SK-MEL-5 (cell line): ENCODE data around the gene IFT43. TPM values are rescaled to one million over a fixed set of nuclear protein-coding genes. Genes with fewer than 3 reads are reported as not detected.

Experiments used
- DNase-seq: peaks from one replicate; pipeline ENCODE4 v3.0.0-alpha.2; 2016; ENCODE audit warnings: low read depth, low spot score
- in situ Hi-C: cut with HindIII; loops from 2 replicates; pipeline ENCODE4 v1.10.0; 2016; ENCODE audit warnings: low sequenced_read_pairs, high pct_unique_total_duplicates, low pct_unique_long_range_greater_than_20kb
- total RNA-seq: library from RNA; depleted of rRNA; stranded (reverse); fragments of >200 nt; shearing (Covaris generic); gene quantifications from 2 replicates; pipeline ENCODE4 v1.2.3, GENCODE V29; 2014

IFT43 gene
- total RNA-seq, 1 experiment from 2014 or later = 27.3 TPM

DNA sequence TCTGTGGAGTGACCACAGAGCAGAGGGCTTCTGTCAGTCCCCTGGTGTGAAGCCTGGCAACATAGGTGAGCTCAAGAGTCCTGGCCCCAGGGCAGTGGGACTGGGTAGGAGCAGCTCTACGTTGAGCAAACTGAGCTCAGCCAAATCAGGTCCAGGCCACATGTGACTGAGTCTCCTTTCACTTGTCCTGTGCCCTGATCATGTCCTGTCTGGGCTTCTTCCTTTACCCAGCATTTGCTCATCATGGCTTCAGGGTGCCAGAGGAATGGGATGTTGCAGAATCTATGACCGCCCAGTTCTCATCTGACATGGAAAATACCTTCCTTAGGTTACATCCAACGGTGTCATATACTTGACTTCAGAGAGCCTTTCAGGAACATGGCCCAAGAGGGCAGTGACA, 99.8 kb downstream of the IFT43 start:
- DNase-seq = no peak
- in situ Hi-C loops = no loop called here

DNA sequence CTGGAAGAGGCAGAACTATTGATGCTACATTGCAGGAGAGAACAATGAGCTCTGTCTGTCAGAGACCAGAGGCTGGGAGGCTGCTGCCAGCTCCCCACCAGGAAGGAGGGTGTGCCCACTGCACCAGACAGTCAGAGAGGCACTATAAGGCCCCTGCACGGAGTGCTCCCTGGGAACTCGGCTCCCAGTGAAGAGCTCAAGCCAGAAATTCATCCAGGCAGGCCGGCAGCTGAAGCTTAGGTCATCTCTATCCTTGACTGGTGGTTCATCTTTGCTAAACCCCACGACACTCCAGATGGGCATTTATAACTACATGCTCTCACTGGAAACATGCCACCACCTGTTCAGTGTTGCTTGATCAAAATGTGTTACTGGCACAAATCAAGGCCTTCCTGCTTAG, 101.1 kb downstream of the IFT43 start:
- no peak for DNase-seq
- in situ Hi-C loops = no loop called here

DNA sequence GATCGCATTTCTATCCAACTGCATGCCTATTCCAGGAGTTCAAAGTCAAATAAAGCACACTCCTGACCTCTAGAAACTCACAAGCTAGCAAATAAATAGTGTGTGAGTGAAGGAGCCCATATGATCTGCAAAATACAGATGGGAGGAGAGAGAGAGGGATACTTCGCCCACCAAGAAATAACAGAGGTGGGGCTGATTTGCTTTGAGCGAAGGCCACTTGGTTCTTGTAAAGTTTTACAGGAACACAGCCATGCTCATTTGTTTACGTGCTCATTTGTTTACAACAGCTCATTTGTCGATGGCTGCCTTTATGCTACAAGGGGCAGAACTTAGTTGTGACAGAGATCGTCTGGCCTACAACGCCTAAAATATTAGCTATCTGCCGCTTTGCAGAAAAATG, 102.8 kb downstream of the IFT43 start:
- DNase-seq = no peak
- in situ Hi-C loops = no loop called here

DNA sequence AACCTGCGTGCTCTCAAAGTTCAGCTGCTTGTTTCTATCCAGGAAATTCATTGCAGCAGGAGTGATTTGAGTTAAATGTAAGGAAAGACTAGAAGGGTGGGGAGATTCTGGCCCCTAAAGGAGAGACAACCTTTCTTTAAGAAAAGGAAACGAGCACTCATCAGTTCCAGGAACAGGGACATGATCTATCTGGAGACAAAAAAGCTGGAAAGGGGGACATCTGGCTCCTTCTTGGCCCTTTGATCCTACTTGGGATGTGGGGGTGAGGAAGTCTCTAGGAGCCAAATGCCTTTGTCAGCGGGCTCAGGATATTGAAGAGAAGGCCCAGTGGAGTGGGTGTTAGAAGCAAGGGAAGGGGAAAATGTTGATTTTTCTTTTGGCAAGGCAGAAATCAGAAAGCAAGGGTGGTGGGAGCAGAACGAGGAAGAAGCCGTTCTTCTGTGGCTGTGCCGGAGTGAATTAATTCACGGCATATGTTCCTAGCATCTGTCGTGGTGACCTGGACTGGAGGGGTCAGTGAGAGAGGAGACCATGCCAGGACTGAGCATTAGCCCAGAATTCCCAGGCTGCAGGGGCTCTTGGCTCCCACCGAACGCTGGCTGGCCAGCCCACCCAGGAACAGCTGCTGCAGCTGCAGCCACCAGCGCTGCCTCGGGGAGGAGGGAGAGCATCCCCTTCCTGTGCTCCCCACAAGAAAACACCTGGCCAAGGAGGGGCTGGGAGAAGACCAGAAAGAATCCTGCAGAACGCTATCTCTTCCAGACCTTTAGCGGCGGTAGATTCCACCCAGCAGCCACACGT, 103.4 kb downstream of the IFT43 start:
- in situ Hi-C loops = no loop called here
- DNase-seq = no peak

DNA sequence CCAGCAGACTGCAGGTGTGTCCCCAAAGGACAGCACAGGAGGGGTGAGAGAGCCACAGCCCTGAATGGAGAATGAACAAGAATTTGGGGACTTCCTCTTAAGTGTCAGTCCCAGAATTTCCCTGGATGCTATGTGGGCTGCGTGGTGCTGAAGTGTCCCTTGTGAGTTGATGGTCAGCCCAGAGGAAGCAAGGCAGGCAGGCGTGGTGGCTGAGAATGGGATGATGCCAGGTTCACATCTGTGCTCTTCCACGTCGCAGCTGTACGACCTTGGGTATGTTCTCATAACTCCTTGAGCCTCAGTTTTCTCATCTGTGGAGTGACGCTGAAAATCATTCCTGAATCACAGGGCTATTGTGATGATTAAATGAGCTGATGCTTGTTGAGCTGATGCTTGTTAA, 104.0 kb downstream of the IFT43 start:
- no peak for DNase-seq
- in situ Hi-C loops = no loop called here

DNA sequence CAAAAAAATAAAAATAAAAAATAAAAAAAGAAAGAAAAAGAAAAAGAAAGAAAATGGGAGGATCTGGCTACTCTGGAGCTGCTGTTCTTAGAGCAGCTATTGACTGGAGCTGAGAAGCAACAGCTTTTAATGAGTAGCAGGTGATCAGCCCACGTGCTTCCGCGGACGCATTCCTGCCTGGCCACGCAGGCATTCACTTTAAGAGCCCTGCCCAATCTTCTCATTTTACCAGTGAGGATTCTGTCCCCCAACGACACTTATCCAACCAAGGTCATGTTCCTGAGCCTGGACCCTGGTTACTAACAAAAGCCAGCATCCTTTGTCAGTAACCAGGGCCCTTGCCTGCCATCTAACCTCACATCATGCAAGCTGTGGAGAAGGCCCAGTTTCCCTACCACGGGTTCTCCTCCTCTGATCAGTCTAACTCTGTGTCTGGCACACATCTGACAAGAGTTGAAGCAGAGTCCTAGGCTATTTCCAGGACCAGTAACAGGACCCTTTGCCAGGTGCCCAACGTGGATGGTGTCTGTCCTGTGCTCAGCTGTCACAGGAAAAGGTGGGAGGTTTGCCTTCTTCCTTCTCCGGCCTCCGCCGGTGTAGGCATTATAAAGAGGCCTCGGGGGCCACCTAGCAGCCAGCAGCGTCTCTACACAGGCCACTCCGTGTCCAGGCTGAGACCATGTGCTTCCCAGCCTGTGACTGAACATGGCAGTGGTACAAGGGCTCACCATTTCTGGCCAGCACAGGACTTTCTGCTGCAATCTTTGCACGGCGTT, 105.2 kb downstream of the IFT43 start:
- peak; percentile 44 for DNase-seq
- in situ Hi-C loops = no loop called here

DNA sequence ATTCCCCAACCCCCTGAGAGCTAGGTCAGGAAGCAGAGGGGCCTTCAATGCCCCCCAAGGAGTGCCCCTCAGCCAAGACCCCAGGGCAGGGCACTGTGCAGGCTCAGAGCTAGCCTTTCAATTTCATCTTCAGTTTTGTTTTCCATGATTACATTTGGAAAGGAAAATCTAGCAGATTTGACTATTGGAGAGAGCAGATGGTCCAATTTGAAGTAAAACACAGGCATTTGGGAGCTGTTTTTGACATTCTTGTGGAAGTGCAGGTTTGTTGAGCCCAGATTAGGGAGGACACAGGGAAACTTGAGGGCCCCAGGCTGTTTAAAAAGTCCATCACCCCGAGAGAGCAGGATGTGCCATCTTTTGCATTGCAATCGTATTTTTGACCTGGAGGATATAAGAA, 107.5 kb downstream of the IFT43 start:
- DNase-seq = no peak
- in situ Hi-C loops = no loop called here

DNA sequence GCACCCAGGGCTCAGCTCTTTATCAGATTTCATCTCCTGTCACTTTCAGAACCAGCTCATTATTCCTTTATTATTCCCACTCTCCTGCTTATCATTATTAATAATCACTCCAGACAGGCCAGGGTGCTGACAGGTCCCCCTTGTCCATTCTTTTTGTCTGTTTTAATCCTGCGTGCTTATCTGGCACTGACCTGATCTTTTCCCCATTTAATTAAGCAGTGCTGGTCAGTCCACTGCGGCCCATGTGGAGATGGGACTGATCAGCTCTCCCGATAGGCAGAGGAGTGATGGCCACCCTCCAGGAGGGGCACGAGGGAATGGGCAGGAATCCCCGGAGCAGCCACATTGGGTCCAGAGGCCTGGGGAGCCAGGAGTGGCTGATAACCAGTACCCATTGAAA, 110.7 kb downstream of the IFT43 start:
- DNase-seq = no peak
- in situ Hi-C loops = no loop called here

DNA sequence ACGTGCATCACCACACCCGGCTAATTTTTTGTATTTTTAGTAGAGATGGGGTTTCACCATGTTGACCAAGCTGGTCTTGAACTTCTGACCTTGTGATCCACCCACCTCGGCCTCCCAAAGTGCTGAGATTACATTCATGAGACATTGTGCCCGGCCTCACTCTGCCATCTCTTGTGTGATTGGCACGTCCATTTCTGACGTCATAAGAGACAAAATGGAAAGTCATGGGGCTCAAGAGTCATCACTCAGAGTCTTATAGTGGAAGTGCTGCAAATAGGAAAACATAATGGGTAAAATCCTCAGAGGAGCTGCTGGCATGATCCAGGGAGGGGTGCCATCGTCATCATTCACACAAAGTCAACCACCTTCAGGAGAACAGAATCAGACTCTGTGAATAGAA, 112.0 kb downstream of the IFT43 start:
- in situ Hi-C loops = no loop called here
- DNase-seq = peak; percentile 41

DNA sequence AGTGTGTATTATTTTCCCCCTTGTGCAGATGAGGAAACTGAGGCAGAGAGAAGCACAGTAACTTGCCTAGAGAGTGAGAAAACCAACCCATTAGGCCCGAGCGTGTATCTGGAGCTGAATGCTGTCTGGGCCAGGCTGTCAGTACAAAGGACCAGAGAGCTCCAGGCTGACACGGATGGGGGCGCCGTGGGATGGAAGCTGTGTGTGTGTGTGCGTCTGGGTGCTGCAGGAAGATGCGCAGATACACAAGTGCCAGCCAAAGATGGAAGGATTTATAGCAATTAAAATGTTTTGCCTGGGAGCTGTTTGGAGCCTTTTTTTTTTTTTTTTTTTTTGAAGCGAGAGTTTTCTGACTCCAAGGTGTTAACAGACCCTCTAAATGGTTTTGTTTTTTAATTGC, 112.5 kb downstream of the IFT43 start:
- no peak for DNase-seq
- in situ Hi-C loops = no loop called here

DNA sequence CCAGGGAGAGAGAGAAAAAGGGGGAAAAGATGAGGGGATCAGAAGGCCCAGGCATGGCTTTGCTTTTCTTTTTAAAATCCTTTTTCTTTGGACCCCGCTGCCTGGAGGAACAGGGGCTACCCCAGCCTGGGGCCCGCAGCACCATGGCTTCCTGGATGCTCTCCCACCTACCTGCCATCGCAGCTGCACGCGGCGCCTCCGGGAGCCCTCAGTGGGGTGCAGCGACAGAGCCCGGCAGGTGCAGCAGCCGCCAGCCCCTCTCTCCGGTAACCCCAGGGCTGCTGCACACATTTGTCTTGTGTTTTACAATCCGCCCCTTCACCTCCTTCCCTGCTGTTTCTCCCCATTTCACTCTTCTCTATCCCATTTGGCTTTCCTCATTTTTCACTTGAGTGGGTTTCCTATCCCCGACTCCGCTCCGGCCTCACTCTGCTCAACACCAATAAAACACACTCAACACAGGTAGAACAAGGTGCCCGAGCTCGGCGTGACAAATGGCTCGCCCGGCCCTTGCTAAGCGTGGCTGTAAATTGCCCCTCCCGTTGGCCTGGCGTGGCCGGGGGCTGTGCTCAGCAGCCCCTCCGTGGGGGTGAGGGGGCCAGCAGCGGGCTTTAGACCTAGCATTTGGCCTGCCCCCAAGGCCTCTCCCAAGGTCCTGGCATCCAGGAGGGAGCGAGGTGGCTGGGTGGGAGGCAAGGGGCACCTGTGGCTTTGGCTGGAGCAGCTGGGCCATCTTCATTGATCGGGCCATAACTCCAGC, 113.5 kb downstream of the IFT43 start:
- in situ Hi-C loops = no loop called here
- no peak for DNase-seq

DNA sequence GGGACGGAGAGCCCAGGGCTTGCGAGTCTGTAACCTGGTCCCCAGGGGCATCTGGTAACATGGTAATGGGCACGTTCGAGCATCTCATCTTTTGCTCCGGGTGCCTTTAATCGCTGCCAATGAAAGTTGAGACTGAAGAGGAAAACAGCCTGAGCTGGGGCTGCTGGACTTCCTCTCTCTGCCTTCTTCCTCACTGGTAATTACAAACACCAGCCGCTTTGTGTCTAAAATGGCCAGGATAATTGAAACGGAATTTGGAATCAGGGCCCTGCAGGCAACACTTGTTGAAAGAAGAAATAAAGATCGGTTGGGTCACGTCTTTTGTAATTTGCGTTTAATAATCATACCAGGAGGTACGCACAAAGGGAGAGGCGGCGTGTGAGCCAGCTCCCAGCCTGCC, 114.7 kb downstream of the IFT43 start:
- in situ Hi-C loops = no loop called here

DNA sequence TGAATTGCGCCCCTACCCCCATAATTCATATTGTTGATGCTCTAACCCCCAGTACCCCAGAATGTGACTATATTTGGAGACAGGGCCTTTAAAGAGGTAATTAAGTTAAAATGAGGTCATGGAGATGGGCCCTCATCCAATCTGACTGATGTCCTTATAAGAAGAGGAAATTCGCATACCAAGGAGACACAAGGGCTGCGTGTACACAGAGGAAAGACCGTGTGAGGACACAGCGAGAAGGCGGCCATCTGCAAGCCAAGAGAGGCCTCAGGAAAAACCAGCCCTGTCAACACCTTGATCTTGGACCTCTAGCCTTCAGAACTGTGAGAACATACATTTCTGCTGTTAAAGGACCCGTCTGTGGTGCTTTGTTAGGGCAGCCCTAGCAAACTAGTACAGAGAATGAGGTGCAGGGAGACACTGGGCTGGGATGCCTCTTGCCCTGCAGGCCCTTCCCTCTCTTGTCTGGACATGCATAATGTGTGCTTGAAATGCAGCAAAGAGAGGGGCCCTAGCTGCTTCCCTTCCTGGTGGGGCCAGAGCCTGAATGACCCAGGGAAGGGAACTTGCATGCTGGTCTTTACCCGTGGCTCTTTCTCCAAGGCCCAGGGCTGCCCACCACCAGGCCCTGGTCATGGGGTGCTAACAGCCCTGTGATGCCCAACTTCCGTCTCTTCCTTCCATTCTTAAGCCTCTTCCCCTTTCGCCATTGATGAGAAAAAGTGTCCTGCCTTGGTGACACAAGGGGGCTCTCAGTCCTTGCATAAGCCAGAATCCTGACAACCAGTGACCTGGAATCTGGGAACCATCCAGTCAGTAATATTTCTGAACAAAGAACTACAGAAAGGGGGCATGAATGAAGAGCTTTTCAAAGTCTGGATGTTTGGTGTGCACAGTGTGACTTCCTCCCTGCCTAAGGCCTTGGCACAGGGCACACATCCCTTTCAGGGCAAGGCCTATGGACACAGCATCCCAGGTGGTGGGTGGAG, 116.1 kb downstream of the IFT43 start:
- in situ Hi-C loops = no loop called here
- peak; percentile 50 for DNase-seq

More for the DNA sequence above, 114.7 kb downstream of the IFT43 start:
- DNase-seq = no peak

DNA sequence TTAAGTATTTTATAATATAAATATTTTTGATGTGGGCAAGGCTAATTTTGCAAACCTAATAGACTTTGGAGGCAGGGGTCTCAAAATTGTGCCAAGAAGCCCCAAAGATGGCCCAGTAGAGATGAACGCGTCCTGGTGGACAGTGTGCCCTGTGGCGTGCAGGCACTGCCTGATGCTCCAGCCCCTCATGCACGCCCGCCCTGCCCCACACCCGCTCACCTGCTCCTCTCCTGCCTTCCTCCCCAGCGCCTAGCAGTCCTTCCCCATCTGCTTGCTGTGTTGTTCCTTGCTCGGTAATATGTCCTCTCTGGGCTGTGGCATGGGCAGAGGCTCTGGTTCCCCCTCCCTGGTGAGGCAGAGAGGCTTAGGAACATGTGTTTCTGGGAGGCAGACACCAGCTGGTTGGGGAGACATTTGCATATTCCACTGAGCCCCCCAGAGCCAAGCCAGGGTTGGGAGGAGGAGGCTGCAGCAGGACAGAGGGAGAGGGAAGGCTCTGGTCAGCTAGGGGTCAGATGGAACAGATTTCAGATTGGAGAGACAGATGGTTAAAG, 119.3 kb downstream of the IFT43 start:
- in situ Hi-C loops = no loop called here
- DNase-seq = no peak

DNA sequence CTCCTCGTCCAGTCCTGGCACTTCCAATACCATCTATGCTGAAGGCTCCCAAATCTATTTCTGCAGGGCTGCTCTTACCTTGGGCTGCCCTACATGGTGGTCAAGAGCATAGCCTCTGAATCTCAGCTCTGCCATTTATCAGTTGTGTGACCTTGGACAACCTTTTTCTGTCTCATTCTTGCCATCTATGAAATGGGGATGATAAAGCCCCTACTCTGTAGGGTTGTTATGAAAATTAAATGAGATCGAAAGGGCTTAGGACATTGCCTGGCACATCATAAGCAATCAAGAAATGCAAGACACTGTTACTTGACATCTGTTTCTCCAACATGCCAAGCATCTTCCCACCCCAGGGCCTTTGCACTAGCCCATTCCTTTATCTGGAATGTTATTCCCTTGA, 120.6 kb downstream of the IFT43 start:
- DNase-seq = no peak
- in situ Hi-C loops = no loop called here

DNA sequence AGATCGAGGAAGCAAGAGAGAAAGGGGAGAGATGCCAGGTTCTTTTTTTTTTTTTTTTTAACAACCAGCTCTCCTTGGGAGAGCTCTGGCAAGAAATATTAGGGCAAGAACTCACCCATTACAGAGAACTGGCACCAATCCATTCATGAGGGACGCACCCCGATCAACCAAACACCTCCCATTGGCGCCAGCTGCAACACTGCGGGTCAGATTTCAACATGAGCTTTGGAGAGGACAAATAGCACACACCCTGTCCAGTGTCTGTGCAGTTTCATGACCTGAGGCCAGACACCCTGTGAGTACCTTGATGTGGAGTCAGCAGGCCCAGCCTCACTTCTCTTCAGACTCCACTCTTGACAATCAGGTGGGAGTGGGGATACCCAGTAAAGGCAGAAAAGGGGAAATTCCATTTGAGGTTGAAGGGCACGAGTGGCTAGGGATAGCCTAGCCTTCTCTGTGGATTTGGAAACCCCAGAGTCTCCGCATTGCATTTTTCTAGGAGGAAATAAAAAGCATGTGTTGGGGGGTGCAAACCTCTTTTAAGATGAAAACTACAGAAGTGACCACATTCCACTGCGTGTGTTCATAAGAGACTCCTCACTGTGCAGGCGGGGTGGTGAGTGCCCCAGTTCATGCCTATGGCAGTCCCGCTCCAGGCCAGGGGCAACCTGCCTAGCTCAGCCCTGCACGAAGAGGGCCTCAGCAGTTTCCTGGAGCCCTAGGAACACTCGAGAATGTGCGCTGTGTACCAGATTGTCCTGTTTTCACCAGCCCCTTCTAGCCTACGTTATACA, 123.7 kb downstream of the IFT43 start:
- DNase-seq = no peak
- in situ Hi-C loops = no loop called here
